ENCODE data around the gene OR8B3. TPM values are rescaled to one million over a fixed set of nuclear protein-coding genes. Genes with fewer than 3 reads are reported as not detected.
"Not testable (repeated sequence)": the region's sequence is repeated elsewhere in the genome, so short reads cannot be mapped to it uniquely, and the experiment has no call there.

Gene OR8B3
- not detected in 2 replicates for total RNA-seq (2014; rRNA removed; shearing (Covaris generic); ENCODE audit: low replicate concordance)

GRCh38 chr11:124398924-124399323 is at the start of gene OR8B3:
TSS of gene OR8B3 (minus strand) at chr11:124399024. CDS start at chr11:124397351, 1,673 bp downstream.
- no peaks in the 10 kb centered on the region for H3K9me3 ChIP-seq
- H3K36me3 ChIP-seq, result no peaks in the 10 kb centered on the region
- H3K27me3 ChIP-seq, result no peaks in the 10 kb centered on the region
- no peak for DNase-seq
- no peak within 1 kb of the TSS for H3K4me3 ChIP-seq

- no peaks in the 10 kb centered on the region for H3K27me3 ChIP-seq
These were observed 48.1 kb upstream of the OR8B3 start for GRCh38 chr11:124446916-124447315.

GRCh38 chr11:124445646-124446150 is 46.9 kb upstream of the OR8B3 start, which contains the start of gene OR8B8:
TSS of gene OR8B8 (minus strand) at chr11:124445696. CDS start at chr11:124441085, 4,611 bp downstream.
- Histone ChIP-seq H3K4me3 (no peak within 1 kb of the TSS), H3K9me3 (no peaks in the 10 kb centered on the region), H3K36me3 (no peaks in the 10 kb centered on the region), H3K27me3 (no peaks in the 10 kb centered on the region)
- no peak for DNase-seq

More at GRCh38 chr11:124446916-124447315, 48.1 kb upstream of the OR8B3 start:
- Histone ChIP-seq H3K36me3 (no peaks in the 10 kb centered on the region), H3K9me3 (no peaks in the 10 kb centered on the region), H3K4me3 (no peak overlapping the region)
- DNase-seq, result no peak

GRCh38 chr11:124442847-124443246 is 44.0 kb upstream of the OR8B3 start:
- DNase-seq, result no peak
- H3K27me3 ChIP-seq, result no peaks in the 10 kb centered on the region
- no peak overlapping the region for H3K4me3 ChIP-seq
- no peaks in the 10 kb centered on the region for H3K36me3 ChIP-seq
- H3K9me3 ChIP-seq, result no peaks in the 10 kb centered on the region

- no peaks in the 10 kb centered on the region for H3K36me3 ChIP-seq
- DNase-seq, result no peak
These were observed 43.6 kb upstream of the OR8B3 start for GRCh38 chr11:124442442-124442841.

GRCh38 chr11:124441519-124441918 is 42.7 kb upstream of the OR8B3 start:
- Histone ChIP-seq H3K9me3 (no peaks in the 10 kb centered on the region), H3K4me3 (no peak overlapping the region), H3K36me3 (no peaks in the 10 kb centered on the region), H3K27me3 (0 out of 2 replicates have a peak, but pooled peaks cover 2% of the 10 kb centered on the region)
- DNase-seq, result no peak

More at GRCh38 chr11:124442442-124442841, 43.6 kb upstream of the OR8B3 start:
- Histone ChIP-seq H3K27me3 (no peaks in the 10 kb centered on the region), H3K4me3 (no peak overlapping the region), H3K9me3 (no peaks in the 10 kb centered on the region)

GRCh38 chr11:124441081-124441480 is 42.3 kb upstream of the OR8B3 start:
- H3K4me3 ChIP-seq, result no peak overlapping the region
- no peak for DNase-seq
- H3K9me3 ChIP-seq, result no peaks in the 10 kb centered on the region
- H3K27me3 ChIP-seq, result 0 out of 2 replicates have a peak, but pooled peaks cover 4% of the 10 kb centered on the region
- H3K36me3 ChIP-seq, result no peaks in the 10 kb centered on the region

GRCh38 chr11:124440608-124441007 is 41.8 kb upstream of the OR8B3 start:
- H3K27me3 ChIP-seq, result 0 out of 2 replicates have a peak, but pooled peaks cover 5% of the 10 kb centered on the region
- no peaks in the 10 kb centered on the region for H3K9me3 ChIP-seq
- no peaks in the 10 kb centered on the region for H3K36me3 ChIP-seq
- no peak overlapping the region for H3K4me3 ChIP-seq
- no peak for DNase-seq

GRCh38 chr11:124434699-124435098 is 35.9 kb upstream of the OR8B3 start:
- peaks cover 3% of the 10 kb centered on the region; the same call in 1 of the 2 replicates for H3K9me3 ChIP-seq
- no peak for DNase-seq
- H3K4me3 ChIP-seq, result no peak overlapping the region
- H3K36me3 ChIP-seq, result no peaks in the 10 kb centered on the region
- H3K27me3 ChIP-seq, result peaks cover 9% of the 10 kb centered on the region; the same call in 1 of the 2 replicates

GRCh38 chr11:124429599-124429998 is 30.8 kb upstream of the OR8B3 start:
- Histone ChIP-seq H3K36me3 (no peaks in the 10 kb centered on the region), H3K27me3 (peaks cover 4% of the 10 kb centered on the region; the same call in 1 of the 2 replicates), H3K9me3 (peaks cover 4% of the 10 kb centered on the region; the same call in 1 of the 2 replicates), H3K4me3 (no peak overlapping the region)
- no peak for DNase-seq

GRCh38 chr11:124424384-124424921 is 25.6 kb upstream of the OR8B3 start, which contains the start of gene OR8B4:
TSS of gene OR8B4 (minus strand) at chr11:124424871. CDS start at chr11:124424871, 0 bp downstream.
- Histone ChIP-seq H3K36me3 (no peaks in the 10 kb centered on the region), H3K4me3 (no peak within 1 kb of the TSS), H3K9me3 (no peaks in the 10 kb centered on the region), H3K27me3 (0 out of 2 replicates have a peak, but pooled peaks cover 2% of the 10 kb centered on the region)
- no peak for DNase-seq

GRCh38 chr11:124421043-124421442 is 22.2 kb upstream of the OR8B3 start:
- no peak for DNase-seq
- H3K9me3 ChIP-seq, result no peaks in the 10 kb centered on the region
- no peaks in the 10 kb centered on the region for H3K36me3 ChIP-seq
- no peak overlapping the region for H3K4me3 ChIP-seq
- peaks cover 2% of the 10 kb centered on the region; the same call in 1 of the 2 replicates for H3K27me3 ChIP-seq

GRCh38 chr11:124415356-124415923 is 16.6 kb upstream of the OR8B3 start:
- Histone ChIP-seq H3K4me3 (no peak overlapping the region), H3K36me3 (no peaks in the 10 kb centered on the region), H3K27me3 (peaks cover 2% of the 10 kb centered on the region; the same call in 1 of the 2 replicates), H3K9me3 (no peaks in the 10 kb centered on the region)
- no peak for DNase-seq

- Histone ChIP-seq H3K4me3 (no peak overlapping the region), H3K27me3 (peaks cover 3% of the 10 kb centered on the region; the same call in 1 of the 2 replicates)
- no peak for DNase-seq
These were observed 11.1 kb upstream of the OR8B3 start for GRCh38 chr11:124409906-124410305.

GRCh38 chr11:124405581-124405980 is 6.8 kb upstream of the OR8B3 start:
- peaks cover 3% of the 10 kb centered on the region; the same call in 1 of the 2 replicates for H3K27me3 ChIP-seq
- no peak for DNase-seq
- no peaks in the 10 kb centered on the region for H3K36me3 ChIP-seq
- no peaks in the 10 kb centered on the region for H3K9me3 ChIP-seq
- H3K4me3 ChIP-seq, result no peak overlapping the region

More at GRCh38 chr11:124409906-124410305, 11.1 kb upstream of the OR8B3 start:
- Histone ChIP-seq H3K9me3 (no peaks in the 10 kb centered on the region), H3K36me3 (no peaks in the 10 kb centered on the region)

GRCh38 chr11:124403186-124403585 is 4.4 kb upstream of the OR8B3 start:
- H3K27me3 ChIP-seq, H3K9me3 ChIP-seq, DNase-seq, H3K36me3 ChIP-seq, H3K4me3 ChIP-seq: not testable (repeated sequence)

GRCh38 chr11:124402326-124402922 is 3.6 kb upstream of the OR8B3 start:
- H3K4me3 ChIP-seq, result no peak overlapping the region

More at GRCh38 chr11:124402326-124402922, 3.6 kb upstream of the OR8B3 start:
- Histone ChIP-seq H3K27me3 (no peaks in the 10 kb centered on the region; the same call in 1 of the 2 replicates), H3K36me3 (no peaks in the 10 kb centered on the region), H3K9me3 (no peaks in the 10 kb centered on the region)
- peak; percentile 65 for DNase-seq
